OCI-LY7 (cell line): ENCODE data around the gene SLC9A7. TPM values are rescaled to one million over a fixed set of nuclear protein-coding genes. Genes with fewer than 3 reads are reported as not detected.

Source experiments
- BruUV-seq: library from RNA; stranded (reverse); fragments of 400-500 nt; replicated peaks from 2 replicates; lab custom pipeline; 2021; lab: Mats Ljungman, UMichigan
- CTCF ChIA-PET: fragments of 300-600 bp; sonication (Branson Sonifier 250); formaldehyde crosslinking; loops from one replicate; lab custom pipeline; 2022; ENCODE audit warnings: antibody characterized with exemption; ENCODE audit not compliant: unreplicated experiment; lab: Charles Lee
- POLR2A ChIA-PET: fragments of 300-600 bp; sonication (Branson Sonifier 250); formaldehyde crosslinking; loops from one replicate; lab custom pipeline; 2022; ENCODE audit warnings: antibody characterized with exemption; lab: Charles Lee
- DNase-seq: peaks from one replicate; pipeline ENCODE4 v3.0.0-alpha.2; 2015; ENCODE audit warnings: low spot score
- H2AFZ ChIP-seq: fragments of 200-600 bp; sonication (generic), shearing (Covaris generic); 2 replicates; pipeline ENCODE4 v1.6.1; 2014; ENCODE audit warnings: mild to moderate bottlenecking, antibody characterized with exemption, low read length, moderate library complexity
- H3K27ac ChIP-seq: fragments of 200-600 bp; sonication (generic); 2 replicates; pipeline ENCODE4 v1.5.1; 2014; ENCODE audit warnings: mixed run types, low read depth, mild to moderate bottlenecking, moderate library complexity, low read length, inconsistent platforms; ENCODE audit not compliant: poor library complexity, severe bottlenecking
- H3K36me3 ChIP-seq: fragments of 200-600 bp; sonication (generic); 2 replicates; pipeline ENCODE4 v1.6.1; 2014; ENCODE audit warnings: mild to moderate bottlenecking, antibody characterized with exemption, low read length, moderate library complexity, mixed read lengths; ENCODE audit not compliant: insufficient read depth
- H3K4me1 ChIP-seq: fragments of 200-600 bp; sonication (generic); 2 replicates; pipeline ENCODE4 v1.5.1; 2014; ENCODE audit warnings: mild to moderate bottlenecking, low read length; ENCODE audit not compliant: insufficient read depth, poor library complexity, severe bottlenecking
- H3K4me2 ChIP-seq: fragments of 200-600 bp; sonication (generic); 2 replicates; pipeline ENCODE4 v1.6.1; 2014; ENCODE audit warnings: mild to moderate bottlenecking, low read length
- H3K4me3 ChIP-seq: fragments of 200-600 bp; sonication (generic); 2 replicates; pipeline ENCODE4 v1.5.1; 2014; ENCODE audit warnings: mild to moderate bottlenecking, low read depth, low read length; ENCODE audit not compliant: poor library complexity, severe bottlenecking
- H3K79me2 ChIP-seq: fragments of 200-600 bp; sonication (generic); 2 replicates; pipeline ENCODE4 v1.6.1; 2016; ENCODE audit warnings: low read depth, mild to moderate bottlenecking, low read length, moderate library complexity, mixed read lengths; ENCODE audit not compliant: insufficient read depth
- H3K9me2 ChIP-seq: fragments of 200-600 bp; sonication (generic); 2 replicates; pipeline ENCODE4 v1.6.1; 2016; ENCODE audit warnings: mild to moderate bottlenecking, low read length, mixed read lengths; ENCODE audit not compliant: insufficient read depth
- H3K9me3 ChIP-seq: fragments of 200-600 bp; sonication (generic); 2 replicates; pipeline ENCODE4 v1.6.1; 2014; ENCODE audit warnings: mild to moderate bottlenecking, mixed run types, low read length, mixed read lengths
- H4K20me1 ChIP-seq: fragments of 200-600 bp; sonication (generic); 2 replicates; pipeline ENCODE4 v1.6.1; 2014; ENCODE audit warnings: mild to moderate bottlenecking, antibody characterized with exemption, low read length, moderate library complexity, mixed read lengths; ENCODE audit not compliant: insufficient read depth
- CTCF ChIP-seq: fragments of 200-600 bp; sonication (generic); conservative IDR thresholded peaks from 2 replicates; pipeline ENCODE4 v1.5.1; 2014; ENCODE audit warnings: mild to moderate bottlenecking, antibody characterized with exemption, low read length, moderate library complexity, mixed read lengths
- EZH2phosphoT487 ChIP-seq: fragments of 200-600 bp; sonication (generic); IDR thresholded peaks from 2 replicates; pipeline ENCODE4 v1.6.1; 2018; ENCODE audit warnings: low read depth, borderline replicate concordance, mild to moderate bottlenecking, mixed run types, antibody characterized with exemption, low read length, moderate library complexity, mixed read lengths
- intact Hi-C: fragments of 100-400 bp; cut with micrococcal nuclease; formaldehyde crosslinking; loops from one replicate; pipeline ENCODE4 v1.10.0; 2022; ENCODE audit not compliant: unreplicated experiment
- total RNA-seq, 2 experiments: library from RNA; depleted of rRNA in 1 of 2; stranded (reverse); fragments of >200 nt in 1 of 2; shearing (Covaris generic) in 1 of 2; gene quantifications; 2 replicates each; pipeline ENCODE4 v1.2.3, GENCODE V29; 2014 to 2022

Gene SLC9A7
- total RNA-seq, 2 experiments from 2014 or later = 40.5 to 59.6 TPM

- Histone ChIP-seq H3K4me2 (no peak overlapping the region), H3K4me1 (no peaks in the 10 kb centered on the region), H3K79me2 (no peaks in the 10 kb centered on the region), H3K9me2 (no peaks in the 10 kb centered on the region), H3K27ac (no peak overlapping the region), H4K20me1 (no peaks in the 10 kb centered on the region), H3K9me3 (no peaks in the 10 kb centered on the region), H2AFZ (no peak overlapping the region), H3K4me3 (no peak overlapping the region), H3K36me3 (peaks cover 77% of the 10 kb centered on the region)
- BruUV-seq = no TSS peak
- intact Hi-C loops = no loop called here
- no peak for DNase-seq
- ChIA-PET CTCF (no interaction called here), POLR2A (interaction anchor here (0.7 kb wide), 1 partner anchor 16 kb away, joined by 4 read pairs; no protein-coding TSS in a partner anchor)
- no peak for TF ChIP-seq EZH2phosphoT487
- TF ChIP-seq CTCF = no peak
Observed at GRCh38 chrX:46620505-46620904, 138.4 kb downstream of the SLC9A7 start.

GRCh38 chrX:46618947-46619346 lies 140.0 kb downstream of the SLC9A7 start:
- no peak overlapping the region for H3K4me3 ChIP-seq
- H3K9me3 ChIP-seq = no peaks in the 10 kb centered on the region
- POLR2A ChIA-PET = no interaction called here
- no TSS peak for BruUV-seq
- H3K27ac ChIP-seq = no peak overlapping the region
- H4K20me1 ChIP-seq = no peaks in the 10 kb centered on the region
- TF ChIP-seq EZH2phosphoT487 = no peak
- no peak for TF ChIP-seq CTCF
- intact Hi-C loops = no loop called here
- peaks cover 79% of the 10 kb centered on the region for H3K36me3 ChIP-seq
- no peaks in the 10 kb centered on the region for H3K79me2 ChIP-seq
- no peak for DNase-seq
- no peaks in the 10 kb centered on the region for H3K9me2 ChIP-seq
- CTCF ChIA-PET = no interaction called here
- H3K4me2 ChIP-seq = no peak overlapping the region
- no peak overlapping the region for H2AFZ ChIP-seq
- no peaks in the 10 kb centered on the region for H3K4me1 ChIP-seq

GRCh38 chrX:46617906-46618305 lies 141.0 kb downstream of the SLC9A7 start:
- BruUV-seq = no TSS peak
- no peak for DNase-seq
- H3K36me3 ChIP-seq = peaks cover 80% of the 10 kb centered on the region

More at GRCh38 chrX:46617906-46618305, 141.0 kb downstream of the SLC9A7 start:
- H3K4me1 ChIP-seq = no peaks in the 10 kb centered on the region
- no peaks in the 10 kb centered on the region for H4K20me1 ChIP-seq
- intact Hi-C loops = no loop called here
- no peak overlapping the region for H3K4me2 ChIP-seq
- H2AFZ ChIP-seq = no peak overlapping the region
- ChIA-PET POLR2A (interaction anchor here (0.6 kb wide), 1 partner anchor 62 kb away, joined by 5 read pairs; no protein-coding TSS in a partner anchor), CTCF (no interaction called here)
- TF ChIP-seq CTCF (no peak), EZH2phosphoT487 (no peak)
- H3K4me3 ChIP-seq = no peak overlapping the region
- H3K9me3 ChIP-seq = no peaks in the 10 kb centered on the region
- H3K79me2 ChIP-seq = no peaks in the 10 kb centered on the region
- H3K9me2 ChIP-seq = no peaks in the 10 kb centered on the region
- no peak overlapping the region for H3K27ac ChIP-seq
